NCI-H1105 treated with DMSO at 0.1 percent for 48 hours (cell line): ENCODE data around the gene TBX6.
"Not testable (repeated sequence)": the region's sequence is repeated elsewhere in the genome, so short reads cannot be mapped to it uniquely, and the experiment has no call there.

Experiments
- DNase-seq: peaks from one replicate; lab custom pipeline; 2025; lab: John Stamatoyannopoulos, UW

TBX6 gene

DNA sequence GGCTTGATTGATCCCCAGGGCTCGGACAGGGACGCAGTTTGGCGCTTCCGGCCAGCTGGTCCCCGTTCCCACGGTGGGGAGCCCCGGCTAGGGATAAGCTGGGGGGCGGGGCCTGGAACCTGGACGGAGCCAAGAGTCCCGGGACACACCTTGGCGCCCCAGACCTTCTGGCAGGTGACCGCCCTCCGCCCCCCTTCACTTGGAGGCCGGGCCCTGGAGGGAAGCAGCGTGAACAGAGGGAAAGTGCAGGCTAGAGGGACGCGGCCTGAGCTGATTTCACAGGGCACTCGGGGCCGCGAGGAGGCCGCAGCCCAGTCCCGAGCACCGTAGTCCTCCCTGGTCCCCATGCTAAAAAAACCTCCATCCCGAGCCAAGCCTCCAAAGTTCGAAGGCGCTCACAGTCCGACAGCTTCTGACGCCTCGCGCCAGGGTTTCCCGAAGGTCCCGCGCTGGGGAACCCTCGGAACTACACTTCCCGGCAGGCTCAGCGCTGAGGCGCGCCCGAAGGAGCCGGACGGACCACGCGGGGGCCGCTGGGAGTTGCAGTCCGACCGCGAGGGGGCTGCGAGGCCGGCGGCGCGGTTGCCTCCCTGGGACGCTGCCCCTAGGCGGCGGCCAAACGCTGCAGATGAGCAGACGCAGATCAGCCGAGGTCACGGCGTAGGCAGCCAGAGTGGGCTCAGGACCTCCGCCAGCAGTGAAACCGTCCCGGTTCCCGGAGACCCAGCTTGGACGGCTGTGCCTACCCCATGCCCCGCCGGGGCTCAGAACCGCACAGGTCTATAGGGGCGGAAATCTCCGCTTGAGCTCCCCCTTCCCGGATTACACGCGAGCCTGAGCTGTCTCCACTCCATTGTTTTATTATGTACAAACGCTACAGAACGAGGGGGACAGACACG, at the start of gene TBX6:
TSS of gene TBX6 (minus strand) at position 451 of the 899 bp plus-strand sequence. CDS start 731 bp downstream, outside the sequence.
- DNase-seq, result peak; percentile 88

DNA sequence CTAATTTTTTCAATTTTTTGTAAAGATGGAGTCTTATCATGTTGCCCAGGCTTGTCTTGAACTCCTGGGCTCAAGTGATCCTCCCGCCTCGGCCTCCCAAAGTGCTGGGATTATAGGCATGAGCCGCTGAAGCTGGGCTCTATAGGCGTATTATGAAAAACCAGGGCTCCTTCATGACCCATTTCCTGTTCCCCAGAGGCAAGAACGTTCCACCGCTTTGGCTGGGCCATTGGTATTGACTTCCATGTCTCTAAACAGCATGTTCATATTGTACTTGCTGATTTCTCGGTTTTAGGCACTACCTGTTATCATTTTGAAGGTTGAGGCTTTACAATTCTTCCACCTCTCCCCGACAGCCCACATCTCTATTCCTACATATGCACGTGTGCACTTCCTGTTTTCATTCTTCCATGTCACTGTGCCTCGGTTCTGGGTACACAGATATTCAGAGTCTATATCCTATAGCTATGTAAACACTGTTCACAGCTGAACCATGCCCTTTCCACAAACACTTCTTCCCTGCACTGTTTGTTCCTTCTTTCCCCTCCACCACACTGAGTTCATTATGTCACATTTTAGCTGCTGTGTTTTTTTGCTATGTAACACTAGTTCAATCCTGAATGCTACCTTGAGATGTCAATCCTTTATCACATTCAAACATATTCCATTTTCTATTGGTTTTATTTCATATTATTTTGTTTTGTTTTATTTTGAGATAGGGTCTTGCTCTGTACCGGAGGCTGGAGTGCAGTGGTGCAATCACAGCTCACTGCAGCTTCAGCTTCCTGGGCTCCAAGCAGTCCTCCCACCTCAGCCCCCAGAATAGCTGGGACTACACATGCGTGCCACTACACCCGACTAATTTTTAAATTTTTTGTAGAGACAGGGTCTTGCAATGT, 48.1 kb upstream of the TBX6 start:
- no peak for DNase-seq

DNA sequence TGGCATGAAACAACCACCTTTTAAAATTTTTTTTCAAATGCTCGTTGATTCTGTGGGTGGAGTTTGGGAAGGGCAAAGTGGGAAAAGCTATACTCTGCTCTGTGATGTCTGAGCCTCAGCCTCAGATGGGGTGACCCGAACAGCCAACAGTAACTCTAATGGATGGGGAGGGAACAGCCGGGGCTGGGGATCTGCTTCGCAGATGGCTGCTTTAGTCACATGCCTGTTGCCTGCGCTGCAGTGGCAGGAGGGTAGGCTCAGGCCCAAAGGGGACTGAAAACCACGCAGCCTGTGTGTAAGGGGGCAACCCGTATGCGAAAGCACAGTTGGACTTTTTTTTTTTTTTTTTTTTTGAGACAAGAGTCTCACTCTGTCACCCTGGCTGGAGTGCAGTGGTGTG, 46.2 kb upstream of the TBX6 start:
- no peak for DNase-seq

DNA sequence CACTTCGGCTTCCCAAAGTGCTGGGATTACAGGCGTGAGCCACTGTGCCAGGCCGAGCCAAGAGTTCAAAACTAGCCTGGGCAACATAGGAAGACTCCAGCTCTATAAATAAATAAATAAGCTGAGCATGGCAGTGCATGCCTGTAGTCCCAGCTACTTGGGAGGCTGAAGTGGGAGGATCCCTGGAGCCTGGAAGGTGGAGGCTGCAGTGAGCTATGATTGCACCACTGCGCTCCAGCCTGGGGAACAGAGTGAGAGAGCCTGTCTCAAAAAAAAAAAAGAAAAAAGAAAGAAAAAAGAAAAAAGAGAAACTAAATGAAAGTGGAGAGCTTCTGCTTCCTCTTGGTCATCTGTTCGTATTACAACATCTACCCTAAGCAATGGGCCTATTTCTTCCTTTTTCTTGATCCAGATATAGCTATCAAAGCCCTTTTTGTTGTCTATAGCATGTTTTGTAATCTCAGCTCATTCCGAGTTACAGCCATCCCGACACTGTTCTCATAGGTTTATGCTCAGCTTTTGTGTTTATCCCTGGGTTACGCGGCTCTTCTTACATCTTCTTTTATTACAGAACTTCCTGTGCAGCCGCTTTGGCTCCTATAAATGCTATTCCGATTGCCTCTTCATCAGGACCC, 45.4 kb upstream of the TBX6 start:
- DNase-seq, result no peak

- no peak for DNase-seq
Observed at GRCh38 chr16:30132591-30132990, 40.9 kb upstream of the TBX6 start.

- peak; percentile 76 for DNase-seq
Observed at GRCh38 chr16:30131869-30132475, 40.2 kb upstream of the TBX6 start.

- DNase-seq, result no peak
Observed at GRCh38 chr16:30127993-30128392, 36.3 kb upstream of the TBX6 start.

- DNase-seq, result not testable (repeated sequence)
Observed at GRCh38 chr16:30125690-30126089, 34.0 kb upstream of the TBX6 start.

- DNase-seq, result no peak
Observed at GRCh38 chr16:30124985-30125379, 33.3 kb upstream of the TBX6 start.

- no peak for DNase-seq
Observed at GRCh38 chr16:30122604-30123160, 31.0 kb upstream of the TBX6 start.

- DNase-seq, result no peak
Observed at GRCh38 chr16:30121741-30122571, 30.2 kb upstream of the TBX6 start.

- no peak for DNase-seq
Observed at GRCh38 chr16:30120340-30121105, 28.8 kb upstream of the TBX6 start.

DNA sequence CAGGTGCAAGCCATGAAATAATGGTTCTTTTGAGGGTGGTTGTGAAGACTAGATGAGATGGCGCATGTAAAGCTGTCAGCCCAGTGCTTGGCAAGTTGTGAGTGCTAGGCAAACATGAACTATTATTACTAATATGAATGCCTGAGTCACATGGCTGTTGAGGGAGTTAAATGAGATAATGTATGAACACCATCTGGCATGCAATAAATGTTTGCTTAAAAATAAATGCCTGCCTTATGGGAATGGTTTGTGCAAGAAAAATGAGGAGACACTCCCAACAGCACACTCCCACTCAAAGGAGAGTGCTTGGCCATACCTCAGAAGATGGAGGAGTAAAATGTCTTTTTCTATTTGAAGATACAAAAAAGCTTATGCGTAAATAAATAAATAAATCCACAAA, 27.7 kb upstream of the TBX6 start:
- no peak for DNase-seq

GRCh38 chr16:30117768-30118167, 26.0 kb upstream of the TBX6 start:
- no peak for DNase-seq

DNA sequence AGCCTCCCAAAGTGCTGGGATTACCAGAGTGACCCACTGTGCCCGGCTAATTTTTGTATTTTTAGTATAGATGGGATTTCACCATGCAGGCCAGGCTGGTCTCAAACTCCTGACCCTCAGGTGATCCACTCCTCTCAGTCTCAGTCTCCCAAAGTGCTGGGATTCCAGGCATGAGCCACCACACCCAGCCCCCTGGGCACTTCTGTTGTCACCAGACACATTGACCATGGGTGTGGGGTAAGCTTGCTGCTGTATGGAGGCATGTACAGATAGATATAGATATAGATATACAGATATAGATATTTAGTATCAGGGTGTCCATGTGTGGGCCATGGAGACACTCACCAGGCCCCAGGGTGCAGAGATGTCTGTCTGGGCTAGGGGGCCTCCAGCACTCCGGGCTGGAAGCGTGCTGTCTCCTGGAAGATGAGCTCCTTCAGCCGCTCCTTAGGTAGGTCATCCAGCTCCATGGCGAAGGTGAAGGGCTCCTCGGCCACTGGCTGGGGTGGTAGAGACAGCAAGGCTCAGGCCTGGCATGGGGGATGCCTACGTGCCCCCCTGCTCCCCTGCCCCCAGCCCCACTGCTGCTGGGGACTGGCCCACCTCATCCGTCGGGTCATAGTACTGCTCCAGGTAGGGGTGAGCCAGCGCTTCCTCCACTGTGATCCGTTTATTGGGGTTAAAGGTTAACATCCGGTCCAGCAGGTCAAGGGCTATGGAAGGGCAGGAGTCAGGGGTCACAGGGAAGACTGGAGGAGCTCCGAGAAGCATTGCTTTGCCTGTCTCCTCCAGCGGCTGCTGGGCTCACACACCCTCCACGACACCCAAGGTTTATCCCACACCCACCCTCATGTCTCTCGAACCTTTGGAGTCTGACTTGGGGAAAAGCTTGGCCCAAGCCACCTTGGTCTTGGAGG, 24.8 kb upstream of the TBX6 start:
- DNase-seq, result no peak

DNA sequence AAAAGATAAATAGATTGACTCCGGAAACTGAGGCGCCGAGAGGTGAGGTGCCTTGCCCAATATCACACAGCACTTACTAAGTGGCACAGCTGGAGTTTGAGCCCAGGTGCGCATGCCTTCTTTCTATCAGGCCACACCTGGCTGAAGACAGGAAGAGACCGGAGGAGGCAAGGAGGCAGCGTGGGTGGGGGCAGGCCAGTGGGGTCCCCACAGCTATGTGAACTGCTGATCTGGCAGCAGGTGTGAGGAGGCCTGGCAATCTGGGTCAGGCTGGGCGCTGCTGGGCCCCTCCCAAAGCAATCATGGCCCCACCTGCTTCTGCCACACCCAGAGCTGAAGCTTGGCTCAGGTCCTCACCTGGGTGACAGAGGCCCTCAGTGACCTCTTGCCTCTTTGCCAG, 23.5 kb upstream of the TBX6 start:
- no peak for DNase-seq

GRCh38 chr16:30114833-30115232, 23.1 kb upstream of the TBX6 start:
- DNase-seq, result not testable (repeated sequence)

- no peak for DNase-seq
Observed at GRCh38 chr16:30114411-30114810, 22.7 kb upstream of the TBX6 start.
